GM18870 (cell line): ENCODE results near the gene LIMCH1.
"Not testable (repeated sequence)": the region's sequence is repeated elsewhere in the genome, so short reads cannot be mapped to it uniquely, and the experiment has no call there.

ENCODE experiments used
- ATAC-seq: cut with Tn5 transposase; IDR thresholded peaks from one replicate; pipeline ENCODE4 v1.9.1; 2021; ENCODE audit warnings: moderate library complexity; ENCODE audit not compliant: unreplicated experiment

LIMCH1 gene

DNA sequence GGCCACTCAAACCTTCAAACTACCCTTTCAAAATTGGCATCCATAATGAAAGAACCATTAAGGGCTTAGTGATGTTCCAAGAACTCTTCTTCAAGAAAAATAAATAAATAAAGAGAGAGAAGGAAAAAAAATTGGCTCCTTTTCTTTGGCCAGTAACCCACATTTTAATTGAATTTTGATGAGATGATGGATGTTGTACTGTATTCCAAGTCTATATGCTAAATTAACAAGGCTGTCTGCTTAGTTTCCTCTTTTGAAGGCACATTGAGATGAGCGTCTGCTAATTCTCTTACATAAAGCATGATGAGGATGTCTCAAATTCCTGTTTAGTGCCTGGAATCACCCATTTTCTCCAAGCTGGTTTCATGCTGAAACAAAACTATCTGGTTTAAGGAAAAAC lies 177.2 kb downstream of the LIMCH1 start:
- no peak for ATAC-seq

DNA sequence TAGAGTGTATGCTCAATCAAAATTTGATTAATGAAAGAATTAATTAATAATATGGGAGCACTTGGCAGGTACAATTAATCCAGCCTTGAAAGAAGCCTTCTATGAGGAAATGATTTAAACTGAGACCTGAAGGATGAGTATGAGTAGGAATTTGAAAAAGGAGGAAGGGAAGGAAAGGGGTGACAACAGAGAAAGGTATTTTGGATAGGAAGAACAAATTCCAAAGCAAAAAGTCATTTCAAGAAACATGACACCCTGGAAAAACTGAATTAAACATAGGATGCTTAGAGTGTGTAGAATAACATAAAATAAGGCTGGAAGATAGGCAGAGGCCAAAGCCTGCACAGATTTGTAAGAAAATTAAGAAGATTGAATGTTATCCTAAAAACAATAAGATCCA lies 180.9 kb downstream of the LIMCH1 start:
- no peak for ATAC-seq

DNA sequence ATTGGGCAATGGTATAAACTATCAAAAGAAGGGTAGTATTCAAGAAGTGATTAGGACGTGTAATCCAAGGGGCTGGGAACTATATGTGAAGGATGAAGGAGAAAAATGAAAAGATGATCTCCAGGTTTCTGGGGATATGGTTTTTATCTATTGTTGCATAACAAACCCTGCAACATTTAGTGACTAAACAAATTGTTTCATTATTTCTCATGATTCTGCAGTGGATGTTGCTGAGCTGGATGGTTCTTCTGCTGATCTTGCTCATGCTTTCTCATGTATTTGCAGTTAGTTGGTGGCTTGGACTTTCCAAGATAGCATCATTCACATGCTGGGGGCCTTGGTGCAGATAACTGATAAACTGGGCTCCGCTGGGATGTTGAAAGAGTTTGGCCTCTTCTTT lies 181.5 kb downstream of the LIMCH1 start:
- no peak for ATAC-seq

DNA sequence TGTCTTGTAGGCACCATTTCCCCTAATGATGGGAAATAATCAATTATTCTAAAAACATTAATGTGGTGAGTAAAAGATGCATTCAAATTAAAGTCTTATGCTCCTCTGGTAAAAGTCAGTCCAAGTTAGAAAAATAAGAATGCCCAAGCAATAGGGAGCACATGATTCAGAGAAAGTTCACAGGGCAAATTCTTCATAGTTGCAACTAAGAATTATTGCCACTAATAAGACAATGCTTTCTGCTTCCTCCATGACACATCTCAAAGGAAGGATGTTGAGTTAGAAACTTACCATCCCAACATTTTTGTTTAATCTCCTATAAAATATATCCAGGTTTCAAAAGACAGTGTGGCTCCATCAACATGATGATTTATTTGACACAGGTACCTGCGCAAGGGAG lies 184.2 kb downstream of the LIMCH1 start:
- no peak for ATAC-seq

DNA sequence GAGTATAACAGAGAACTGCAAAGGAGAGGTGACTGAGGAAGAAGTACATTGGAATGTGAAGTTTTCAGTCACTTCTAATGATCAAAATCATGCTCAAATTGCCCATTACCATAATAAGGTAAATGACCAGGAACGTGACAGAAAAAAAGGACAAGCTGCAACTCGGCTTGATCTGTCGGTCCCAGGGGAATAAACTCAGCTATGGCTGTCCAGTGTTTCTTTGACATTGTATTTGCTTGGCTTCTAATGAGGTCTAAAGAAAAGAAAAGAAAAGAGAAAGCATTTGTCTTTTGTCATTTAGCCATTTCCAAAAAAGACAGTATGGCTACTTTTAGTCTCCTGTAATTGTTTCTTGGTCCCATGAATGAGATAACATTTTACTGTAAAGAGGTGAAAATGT lies 185.3 kb downstream of the LIMCH1 start:
- ATAC-seq = no peak

DNA sequence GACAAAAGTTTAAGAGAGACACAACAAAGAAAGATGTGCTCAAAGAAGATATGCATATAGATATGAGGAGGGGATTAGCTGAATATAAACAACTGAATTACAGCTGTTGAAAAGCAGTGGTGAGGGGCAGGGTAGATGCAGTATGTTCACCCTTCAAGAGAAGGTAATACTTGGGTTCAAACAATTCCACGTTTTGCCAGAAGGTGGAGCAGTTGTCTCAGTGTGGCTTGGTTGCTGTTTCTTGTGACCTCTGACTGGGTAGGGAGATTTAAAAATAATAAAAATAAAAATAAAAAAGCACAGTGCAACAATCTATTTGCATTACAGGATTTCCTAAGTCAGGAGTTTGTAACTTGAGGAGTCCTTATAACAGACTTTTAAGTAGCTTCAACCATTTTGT lies 187.3 kb downstream of the LIMCH1 start:
- ATAC-seq = no peak

DNA sequence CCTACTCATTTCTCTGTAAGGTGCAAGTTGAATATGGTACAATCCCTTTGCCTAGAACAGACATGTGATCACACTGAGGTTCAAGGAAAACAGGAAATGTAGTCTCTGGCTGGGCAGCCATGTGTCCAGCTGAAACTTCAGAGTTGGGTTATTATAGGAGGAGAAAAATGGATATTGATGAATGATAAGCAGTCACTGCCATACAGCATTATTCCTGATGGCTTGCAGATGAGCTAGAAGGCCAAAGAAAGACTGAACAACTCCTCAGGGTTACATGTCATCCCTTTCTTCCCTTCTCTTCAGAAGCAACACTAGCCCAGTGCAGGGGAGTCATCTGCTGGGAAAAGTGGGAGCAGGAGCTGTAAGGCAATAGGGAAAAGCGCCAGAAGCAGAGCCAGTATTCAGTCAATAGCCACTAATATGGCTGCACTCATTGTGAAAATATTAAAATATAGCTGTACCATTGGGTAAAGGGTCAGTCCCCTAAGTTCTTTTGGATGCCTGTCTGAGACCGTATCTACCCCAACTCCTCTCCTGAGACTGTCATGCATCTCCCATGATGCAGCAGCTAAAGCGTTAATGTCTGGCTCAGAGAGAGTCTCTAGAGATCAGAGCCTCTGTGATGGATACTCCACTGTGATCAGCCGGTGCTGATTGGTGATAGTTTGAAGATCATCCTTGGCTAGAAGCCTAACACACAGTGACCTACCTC lies 190.1 kb downstream of the LIMCH1 start:
- no peak for ATAC-seq

DNA sequence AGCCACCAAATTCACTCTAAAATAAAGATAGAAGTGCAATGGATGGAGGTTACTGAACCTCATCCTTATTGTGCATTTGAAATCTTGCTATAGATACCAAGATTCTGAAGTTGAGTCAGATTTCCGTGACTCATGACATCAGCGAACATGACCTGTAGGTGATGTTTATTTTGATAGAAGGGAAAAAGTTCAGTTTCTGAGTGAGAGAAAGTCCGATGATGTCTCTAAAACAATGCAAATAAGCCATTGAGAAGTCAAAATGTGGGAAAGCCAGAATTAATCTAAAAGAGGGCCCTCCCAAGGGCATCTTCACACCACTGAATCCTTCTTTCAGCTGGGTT lies 190.6 kb downstream of the LIMCH1 start:
- ATAC-seq = no peak

DNA sequence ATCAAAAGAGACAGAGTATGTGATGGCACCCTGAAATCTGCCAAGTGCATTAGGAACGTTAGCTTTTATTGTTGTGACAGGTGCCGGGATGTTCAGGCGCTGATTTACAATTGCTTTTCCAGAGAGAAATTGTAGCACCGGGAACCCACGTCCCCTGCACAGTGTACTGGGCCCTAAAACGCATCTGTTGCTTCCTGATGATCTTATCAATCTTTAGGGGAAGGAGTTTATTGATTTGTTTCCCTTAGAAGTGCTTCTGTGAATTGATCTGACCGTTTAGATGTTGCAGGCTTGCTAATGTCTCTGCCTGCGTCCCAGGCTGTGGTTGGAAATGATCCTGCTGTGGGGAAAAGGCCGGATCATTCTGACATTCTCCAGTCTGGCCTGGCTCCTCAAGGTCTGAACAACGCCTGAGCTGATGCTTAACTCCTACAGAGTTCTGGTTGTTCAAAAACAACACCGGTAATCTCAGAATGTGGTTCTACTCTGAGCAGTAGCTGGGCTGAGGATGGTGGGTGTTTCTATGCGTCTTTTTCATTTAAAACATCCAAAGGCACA lies 193.7 kb downstream of the LIMCH1 start:
- no peak for ATAC-seq

DNA sequence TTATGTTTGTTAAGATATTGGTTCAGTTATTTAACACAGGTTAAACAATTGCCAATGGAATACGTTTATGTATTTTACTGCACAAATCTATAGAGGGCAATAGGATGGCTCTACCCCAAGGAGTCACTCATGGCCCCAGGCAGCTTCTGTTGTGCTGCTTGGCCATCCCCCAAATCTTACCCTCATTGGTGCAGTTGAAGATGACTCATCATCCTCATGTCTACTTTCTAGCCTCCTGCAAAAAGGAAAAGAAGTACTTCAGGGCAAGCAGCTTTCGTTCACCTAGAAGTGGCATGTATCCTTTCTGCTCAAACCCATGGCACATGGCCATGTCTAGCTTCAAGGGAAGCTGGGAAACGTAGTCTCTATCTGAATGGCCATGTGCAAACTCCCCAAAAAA lies 196.4 kb downstream of the LIMCH1 start:
- no peak for ATAC-seq

DNA sequence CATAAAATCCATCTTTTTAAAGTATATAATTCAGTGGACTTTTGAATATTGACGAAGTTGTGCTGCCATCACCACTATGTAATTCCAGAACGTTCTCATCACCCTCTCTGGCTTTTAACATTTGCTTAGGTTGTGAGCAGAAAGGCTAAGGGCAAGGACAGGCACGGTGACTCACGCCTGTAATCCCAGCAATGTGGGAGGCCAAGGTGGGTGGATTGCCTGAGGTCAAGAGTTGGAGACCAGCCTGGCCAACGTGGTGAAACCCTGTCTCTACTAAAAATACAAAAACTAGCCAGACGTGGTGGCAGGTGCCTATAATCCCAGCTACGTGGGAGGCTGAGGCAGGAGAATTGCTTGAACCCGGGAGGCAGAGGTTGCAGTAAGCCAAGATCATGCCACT lies 199.5 kb downstream of the LIMCH1 start:
- not testable (repeated sequence) for ATAC-seq

DNA sequence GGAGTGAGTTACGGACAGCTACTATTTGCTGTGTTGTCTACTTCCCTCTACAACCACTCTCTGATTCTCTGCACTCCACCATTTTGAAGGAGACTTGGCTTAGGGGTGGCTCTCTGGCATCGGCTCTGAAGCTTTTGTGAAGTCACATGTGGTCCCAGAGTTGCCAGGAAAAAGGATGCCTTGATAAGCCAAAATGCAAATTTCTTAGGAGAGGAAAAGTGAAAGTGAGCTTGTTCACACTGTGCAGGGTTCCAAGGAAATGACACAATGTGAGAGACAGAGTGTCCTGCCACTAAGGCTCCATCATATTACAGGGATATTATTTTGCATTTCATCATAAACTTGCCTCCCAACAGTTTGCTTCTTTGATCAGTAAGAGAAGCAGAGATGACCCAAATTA lies 203.4 kb downstream of the LIMCH1 start:
- ATAC-seq = no peak

DNA sequence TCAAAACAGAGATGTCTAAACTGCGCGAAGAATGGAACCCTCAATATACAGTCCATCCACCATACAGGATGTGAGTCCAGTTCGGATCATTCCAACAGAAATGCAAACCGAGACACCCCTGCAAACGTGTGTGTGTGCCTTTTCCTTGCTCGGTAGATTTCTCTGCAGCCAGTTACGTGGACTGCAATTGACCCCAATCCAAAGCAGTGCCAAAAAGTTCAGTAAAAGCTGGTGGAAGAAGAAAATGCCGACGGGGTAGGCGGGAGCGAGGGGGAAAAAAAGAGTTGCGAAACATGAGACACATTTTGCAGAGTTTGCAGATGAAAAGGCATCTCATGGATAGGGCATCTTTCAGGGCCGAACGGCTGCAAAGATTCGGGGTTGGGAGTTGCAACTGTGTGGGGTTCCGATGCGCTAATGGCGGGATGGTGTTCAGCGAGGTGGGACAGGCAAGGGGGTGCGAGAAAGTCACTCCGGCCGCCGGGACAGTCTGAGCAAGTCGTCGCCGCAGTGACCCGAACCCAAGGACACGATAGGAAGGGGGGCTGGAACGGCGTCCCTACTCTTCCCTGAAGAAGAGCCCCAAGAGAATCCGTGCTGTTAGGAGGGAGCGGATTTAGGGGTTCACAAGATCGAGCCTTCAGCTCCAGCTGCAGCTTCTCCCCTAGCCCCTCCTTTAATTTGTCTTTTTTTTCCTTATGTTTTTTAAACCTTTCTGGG lies 206.8 kb downstream of the LIMCH1 start:
- ATAC-seq = no peak

DNA sequence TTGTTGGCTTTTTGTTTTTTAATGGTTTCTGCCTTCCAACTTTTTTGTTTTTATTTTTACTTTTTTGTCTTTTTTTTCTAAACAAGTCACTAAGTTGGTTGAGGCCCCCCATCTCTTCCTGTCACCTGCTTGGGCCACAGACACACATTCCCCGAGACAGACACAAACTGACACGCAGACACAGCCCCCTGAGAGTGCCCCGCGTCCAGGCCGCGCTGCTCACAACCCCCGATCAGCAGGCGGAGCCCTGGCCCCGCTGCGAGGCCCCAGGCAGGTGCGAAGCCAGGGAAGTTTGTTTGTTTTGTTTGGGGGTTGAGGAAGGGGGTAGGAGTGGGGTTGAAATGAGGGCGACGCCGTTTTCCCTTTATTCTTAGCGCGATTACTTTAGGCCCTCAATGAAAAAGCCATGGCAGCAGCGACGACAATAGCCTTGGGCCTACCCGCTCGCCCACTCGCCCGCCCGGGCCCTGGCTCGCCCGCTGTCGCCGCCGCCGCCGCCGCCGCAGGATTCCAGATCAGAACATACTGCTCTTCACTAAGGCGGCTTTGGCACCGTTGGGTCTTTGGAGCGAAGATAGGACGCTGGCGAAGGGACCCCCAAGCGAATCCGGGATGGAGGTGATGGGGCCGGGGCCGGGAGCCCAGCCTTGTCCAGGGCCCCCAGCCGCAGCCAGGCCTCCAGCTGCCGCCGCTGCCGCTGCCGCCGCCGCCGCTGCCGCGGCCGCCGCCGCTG lies 207.5 kb downstream of the LIMCH1 start:
- no peak for ATAC-seq

DNA sequence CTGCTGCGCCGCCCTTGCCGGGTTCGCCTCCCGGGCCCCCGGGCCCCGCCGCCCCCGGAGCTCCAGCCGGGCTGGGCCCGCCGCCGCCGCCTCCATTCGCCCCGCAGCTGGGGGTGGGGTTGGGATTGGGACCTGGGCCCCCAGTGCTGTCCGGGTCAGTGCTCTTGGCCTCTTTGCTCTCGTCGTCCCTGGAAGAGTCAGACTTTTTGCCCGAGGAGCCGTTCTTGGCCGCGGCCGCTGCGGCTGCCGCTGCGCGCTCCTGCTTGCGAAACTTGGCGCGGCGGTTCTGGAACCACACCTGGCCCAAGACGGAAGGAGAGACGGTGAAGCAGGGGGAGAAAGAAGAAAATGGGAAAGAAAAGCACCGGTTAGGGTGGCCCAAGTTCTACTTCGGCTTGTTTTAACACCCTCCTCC lies 208.1 kb downstream of the LIMCH1 start:
- ATAC-seq = no peak

DNA sequence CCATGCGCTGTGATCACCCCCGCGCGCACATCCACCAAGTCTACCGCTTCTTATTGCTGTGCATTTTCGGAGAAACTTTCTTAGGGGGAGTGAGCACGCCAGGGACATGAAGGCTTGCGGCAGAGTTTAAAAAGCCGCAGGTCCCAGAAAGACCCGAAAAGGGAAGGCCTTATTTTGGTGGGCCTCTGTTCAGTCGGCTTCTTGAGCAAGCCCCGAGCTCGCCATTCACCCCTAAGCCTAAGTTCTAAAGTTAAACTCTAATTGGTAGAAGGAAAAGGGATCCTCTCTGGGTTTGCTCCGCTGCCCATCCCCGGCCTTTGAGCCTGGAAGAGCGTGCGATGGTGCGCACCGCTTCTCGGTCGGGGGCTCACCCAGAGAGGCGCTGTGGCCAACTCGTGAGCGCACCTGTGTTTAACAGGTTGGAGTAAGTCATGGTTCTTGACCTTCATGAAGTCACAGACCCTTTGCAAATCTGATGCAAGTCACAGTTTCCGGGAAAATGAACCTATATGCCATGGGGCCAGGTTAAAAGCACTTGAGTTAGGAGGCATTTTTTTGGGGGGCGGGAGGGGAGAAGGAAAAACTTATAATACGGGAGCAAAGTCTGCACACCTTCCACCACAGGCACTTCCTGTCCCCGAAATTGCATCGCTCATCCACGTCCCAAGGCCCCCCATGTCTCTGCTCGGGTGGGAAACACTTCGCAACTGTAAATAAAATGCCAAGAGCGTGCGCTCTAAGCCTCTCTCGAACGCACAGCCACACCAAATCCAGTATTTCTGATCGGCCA lies 208.7 kb downstream of the LIMCH1 start:
- no peak for ATAC-seq

DNA sequence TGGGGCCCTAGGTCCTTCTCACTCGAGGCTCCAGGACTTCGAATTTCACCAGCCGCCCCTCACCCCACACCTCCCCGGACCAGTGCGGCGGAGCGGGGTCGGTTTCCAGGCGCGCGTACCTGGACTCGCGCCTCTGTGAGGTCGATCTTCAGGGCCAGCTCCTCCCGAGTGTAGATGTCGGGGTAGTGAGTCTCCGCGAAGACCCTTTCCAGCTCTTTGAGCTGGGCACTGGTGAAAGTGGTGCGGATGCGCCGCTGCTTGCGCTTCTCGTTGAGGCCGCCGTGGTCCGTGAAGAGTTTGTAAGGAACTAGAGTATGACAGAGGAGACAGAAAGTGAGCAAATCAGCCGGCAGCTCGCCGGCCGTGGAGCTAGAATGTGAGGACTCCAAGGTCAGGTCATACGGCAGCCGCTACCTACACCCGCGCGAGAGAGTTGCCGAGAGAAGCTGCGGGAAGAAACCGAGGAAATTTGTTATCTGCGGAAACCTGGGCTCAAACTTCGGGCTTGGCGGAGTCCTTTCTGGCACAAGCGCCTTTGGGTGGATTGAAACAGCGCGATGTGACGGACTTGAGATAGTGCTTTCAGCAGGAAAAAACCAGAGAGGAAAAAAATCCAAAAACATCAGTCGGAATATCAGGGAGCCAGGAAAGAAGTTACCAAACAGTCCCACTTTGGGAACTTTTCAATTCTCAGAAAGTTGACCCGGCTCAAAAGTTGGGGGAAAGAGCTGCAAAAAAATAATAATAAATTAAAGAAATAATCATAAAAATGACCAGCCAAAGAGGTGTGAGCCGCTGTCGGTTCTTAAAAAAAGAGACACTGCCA lies 209.5 kb downstream of the LIMCH1 start:
- no peak for ATAC-seq

DNA sequence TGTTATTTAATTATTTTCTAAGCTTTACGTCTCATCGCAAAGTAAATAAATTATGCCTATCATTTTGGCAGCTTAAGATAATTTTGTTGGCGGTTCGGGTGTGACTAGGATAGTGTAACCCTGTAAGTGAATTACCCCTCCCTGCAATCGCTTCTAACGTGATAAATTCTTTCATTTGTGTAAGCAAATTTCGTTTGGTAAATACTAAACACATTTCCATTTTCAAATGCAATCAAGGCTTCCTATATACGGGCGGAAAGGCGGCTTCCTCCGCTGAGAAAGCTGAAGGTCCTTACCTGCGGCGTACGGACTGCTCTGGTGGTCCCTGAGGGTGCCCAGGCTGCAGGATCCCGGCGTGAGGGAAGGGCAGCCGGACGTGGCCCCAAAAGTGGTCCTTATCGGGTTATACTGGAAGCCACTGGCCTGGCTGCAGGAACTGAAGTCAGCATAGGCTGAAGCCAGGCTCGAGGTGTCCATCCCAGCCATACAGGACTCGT lies 210.2 kb downstream of the LIMCH1 start:
- ATAC-seq = no peak

DNA sequence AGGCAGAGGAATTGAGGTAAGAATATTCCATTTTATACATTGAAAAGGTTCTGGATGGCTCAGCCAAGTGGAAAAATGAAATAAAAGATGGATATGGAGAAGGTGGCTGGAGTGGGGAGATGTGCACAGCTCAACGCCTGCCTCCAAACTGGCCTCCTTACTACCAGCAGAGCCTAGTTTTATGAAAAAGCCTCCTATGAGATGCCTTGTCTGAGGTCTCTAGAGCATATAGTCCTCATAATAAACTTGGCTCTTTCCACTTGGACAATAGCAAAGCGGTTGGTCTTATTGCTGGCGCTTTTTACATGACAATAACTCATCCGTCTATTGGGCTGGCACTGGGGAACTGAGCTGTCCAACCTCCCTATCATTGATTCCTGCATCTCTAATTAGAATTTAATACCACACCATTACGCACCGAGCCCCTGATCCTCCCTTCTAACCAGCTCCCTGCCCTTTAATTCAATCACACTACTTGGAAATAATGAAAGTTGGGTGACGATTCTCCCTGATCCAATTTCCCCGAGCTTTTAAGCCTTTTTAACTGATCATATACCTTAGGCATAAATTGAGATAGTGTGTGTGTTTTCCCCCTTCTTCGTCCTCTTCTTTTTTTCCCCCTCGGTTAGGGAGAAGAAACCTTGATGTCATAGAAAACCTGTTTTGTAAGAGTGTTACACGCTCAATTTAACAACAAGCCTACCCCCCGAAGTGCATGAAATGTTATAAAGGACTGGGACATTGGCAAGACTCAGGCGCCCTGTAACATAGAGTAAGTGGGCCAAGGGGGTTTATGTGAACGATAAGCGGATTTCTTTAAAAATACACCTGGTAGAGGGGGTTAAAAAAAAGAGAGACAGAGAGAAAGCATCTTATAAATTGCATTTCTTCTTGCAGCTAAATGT lies 210.9 kb downstream of the LIMCH1 start, which contains the start of gene PHOX2B:
Gene PHOX2B, minus strand, starts transcription at position 155 of the 905 bp plus-strand sequence. Its CDS starts 115 bp downstream, at position 40.
- ATAC-seq = no peak
